Thymus (tissue), 11 donors: ENCODE measurements around the gene SLC38A11. TPM values are rescaled to one million over a fixed set of nuclear protein-coding genes. Genes with fewer than 3 reads are reported as not detected.
A peak's percentile ranks its signal among the peaks of the same experiment; 100 is the strongest.

ENCODE experiments used
- DNase-seq, 9 donors: peaks; one replicate each; pipeline ENCODE4 v3.0.0-alpha.2; 2013; ENCODE audit warnings: low spot score in 9 of 9, low read depth in 6 of 9, missing footprints in 1 of 9
- H3K27ac ChIP-seq, 2 donors: one replicate each; pipeline ENCODE4 v1.5.1; 2013; ENCODE audit warnings: control low read depth in 1 of 2, low read depth in 1 of 2, low read length in 1 of 2, mild to moderate bottlenecking in 1 of 2, moderate library complexity in 1 of 2
- H3K27me3 ChIP-seq, 2 donors: one replicate each; pipeline ENCODE4 v1.5.1; 2013; ENCODE audit warnings: low read length in 1 of 2; ENCODE audit not compliant: control insufficient read depth in 2 of 2, insufficient read depth in 1 of 2
- H3K36me3 ChIP-seq, 2 donors: one replicate each; pipeline ENCODE4 v1.5.1; 2013; ENCODE audit warnings: low read length in 1 of 2, mild to moderate bottlenecking in 1 of 2, moderate library complexity in 1 of 2; ENCODE audit not compliant: control insufficient read depth in 2 of 2, insufficient read depth in 2 of 2
- H3K4me1 ChIP-seq, 2 donors: one replicate each; pipeline ENCODE4 v1.5.1; 2013; ENCODE audit warnings: low read length in 2 of 2; ENCODE audit not compliant: control insufficient read depth in 2 of 2, insufficient read depth in 2 of 2
- H3K4me3 ChIP-seq, 2 donors: one replicate each; pipeline ENCODE4 v1.5.1; 2013; ENCODE audit warnings: low read length in 2 of 2, control low read depth in 1 of 2, mild to moderate bottlenecking in 1 of 2
- H3K9me3 ChIP-seq, 2 donors: one replicate each; pipeline ENCODE4 v1.5.1; 2013; ENCODE audit warnings: low read length in 1 of 2, mild to moderate bottlenecking in 1 of 2; ENCODE audit not compliant: control insufficient read depth in 2 of 2, insufficient read depth in 1 of 2
- WGBS: extraction: QIAGEN DNeasy Blood & Tissue Kit; methylation state at CpG from one replicate; pipeline ENCODE4 v1.1.7; 2013; 5-methylcytosine and 5-hydroxymethylcytosine counted together
- polyA plus RNA-seq: library from polyadenylated mRNA; stranded (reverse); fragments of 200-250 nt; gene quantifications from one replicate; pipeline ENCODE4 v1.2.3, GENCODE V29; 2013
- total RNA-seq: library from RNA; stranded (reverse); fragments of 120-200 nt; gene quantifications from one replicate; pipeline ENCODE4 v1.2.4, GENCODE V29; 2013
- donor health status: healthy.

The SLC38A11 gene
- total and polyA plus RNA-seq, 2 donors, result 0.05 to 0.64 TPM

GRCh38 chr2:164896634-164897355 lies 58.5 kb downstream of the SLC38A11 start:
- peaks cover 0 to 4% of the 10 kb centered on the region in 2 donors for H3K4me1 ChIP-seq
- no peaks in the 10 kb centered on the region for H3K27me3 ChIP-seq
- no peak overlapping the region for H3K4me3 ChIP-seq
- no peak overlapping the region for H3K27ac ChIP-seq
- 7% methylated on average over 3 of the region's 3 CpGs for WGBS
- H3K9me3 ChIP-seq, result no peaks in the 10 kb centered on the region
- peak in 3 of 9 donors; percentile 33 to 62 (median 36) for DNase-seq
- no peaks in the 10 kb centered on the region for H3K36me3 ChIP-seq

GRCh38 chr2:164896226-164896625 lies 59.1 kb downstream of the SLC38A11 start:
- Histone ChIP-seq H3K4me3 (no peak overlapping the region), H3K4me1 (peaks cover 0 to 4% of the 10 kb centered on the region in 2 donors), H3K27ac (no peak overlapping the region), H3K9me3 (no peaks in the 10 kb centered on the region), H3K27me3 (no peaks in the 10 kb centered on the region), H3K36me3 (no peaks in the 10 kb centered on the region)
- DNase-seq, result no peak
- WGBS, result 98% methylated on average over 4 of the region's 4 CpGs

GRCh38 chr2:164891460-164891859 lies 63.9 kb downstream of the SLC38A11 start:
- H3K4me1 ChIP-seq, result peaks cover 5 to 6% of the 10 kb centered on the region in 2 donors
- H3K9me3 ChIP-seq, result no peaks in the 10 kb centered on the region
- H3K36me3 ChIP-seq, result no peaks in the 10 kb centered on the region
- no peak overlapping the region for H3K4me3 ChIP-seq
- no peak for DNase-seq
- no peak overlapping the region for H3K27ac ChIP-seq
- H3K27me3 ChIP-seq, result no peaks in the 10 kb centered on the region
- WGBS, result 98% methylated on average over 5 of the region's 5 CpGs

GRCh38 chr2:164890544-164890943 lies 64.8 kb downstream of the SLC38A11 start:
- Histone ChIP-seq H3K36me3 (no peaks in the 10 kb centered on the region), H3K27me3 (no peaks in the 10 kb centered on the region), H3K27ac (peak overlapping the region in 1 of 2 donors; percentile 3), H3K9me3 (no peaks in the 10 kb centered on the region), H3K4me1 (peaks cover 5 to 6% of the 10 kb centered on the region in 2 donors), H3K4me3 (no peak overlapping the region)
- 4% methylated on average over 4 of the region's 4 CpGs for WGBS
- peak in 5 of 9 donors; percentile 9 to 55 (median 32) for DNase-seq

GRCh38 chr2:164888592-164888991 lies 66.7 kb downstream of the SLC38A11 start:
- H3K27me3 ChIP-seq, result no peaks in the 10 kb centered on the region
- H3K36me3 ChIP-seq, result no peaks in the 10 kb centered on the region
- no peaks in the 10 kb centered on the region for H3K9me3 ChIP-seq
- no peak overlapping the region for H3K4me3 ChIP-seq
- WGBS, result 98% methylated on average over 3 of the region's 3 CpGs
- H3K4me1 ChIP-seq, result peaks cover 5 to 6% of the 10 kb centered on the region in 2 donors
- no peak for DNase-seq
- no peak overlapping the region for H3K27ac ChIP-seq

GRCh38 chr2:164887434-164888144 lies 67.7 kb downstream of the SLC38A11 start:
- Histone ChIP-seq H3K27ac (no peak overlapping the region), H3K36me3 (no peaks in the 10 kb centered on the region), H3K4me1 (peaks cover 5 to 6% of the 10 kb centered on the region in 2 donors), H3K27me3 (no peaks in the 10 kb centered on the region), H3K4me3 (no peak overlapping the region), H3K9me3 (no peaks in the 10 kb centered on the region)
- DNase-seq, result no peak
- WGBS, result 84% methylated on average over 4 of the region's 4 CpGs

- Histone ChIP-seq H3K4me1 (no peaks in the 10 kb centered on the region), H3K27me3 (no peaks in the 10 kb centered on the region), H3K4me3 (no peak overlapping the region), H3K27ac (no peak overlapping the region), H3K36me3 (no peaks in the 10 kb centered on the region), H3K9me3 (no peaks in the 10 kb centered on the region)
- no peak for DNase-seq
- WGBS, result 98% methylated on average over 9 of the region's 9 CpGs
These were observed 73.0 kb downstream of the SLC38A11 start for GRCh38 chr2:164882276-164882675.

- no peak overlapping the region for H3K27ac ChIP-seq
- no peaks in the 10 kb centered on the region for H3K27me3 ChIP-seq
- no peak for DNase-seq
- H3K36me3 ChIP-seq, result no peaks in the 10 kb centered on the region
- no peaks in the 10 kb centered on the region for H3K9me3 ChIP-seq
- 99% methylated on average over 1 of the region's 1 CpG for WGBS
- no peak overlapping the region for H3K4me3 ChIP-seq
- H3K4me1 ChIP-seq, result no peaks in the 10 kb centered on the region
These were observed 73.8 kb downstream of the SLC38A11 start for GRCh38 chr2:164881524-164881923.

GRCh38 chr2:164879901-164880535 lies 75.3 kb downstream of the SLC38A11 start:
- WGBS, result 96% methylated on average over 2 of the region's 2 CpGs
- no peaks in the 10 kb centered on the region for H3K36me3 ChIP-seq

More at GRCh38 chr2:164879901-164880535, 75.3 kb downstream of the SLC38A11 start:
- Histone ChIP-seq H3K9me3 (no peaks in the 10 kb centered on the region), H3K4me1 (no peaks in the 10 kb centered on the region), H3K27me3 (no peaks in the 10 kb centered on the region), H3K27ac (no peak overlapping the region), H3K4me3 (no peak overlapping the region)
- no peak for DNase-seq
